Measurements from ENCODE around the gene MYZAP. TPM values are rescaled to one million over a fixed set of nuclear protein-coding genes. Genes with fewer than 3 reads are reported as not detected.

MYZAP gene
- total and polyA plus RNA-seq, 10 of the 15 experiments (the other 5 are each of a cell fraction or from before 2014, with no cell fraction given): not detected

DNA sequence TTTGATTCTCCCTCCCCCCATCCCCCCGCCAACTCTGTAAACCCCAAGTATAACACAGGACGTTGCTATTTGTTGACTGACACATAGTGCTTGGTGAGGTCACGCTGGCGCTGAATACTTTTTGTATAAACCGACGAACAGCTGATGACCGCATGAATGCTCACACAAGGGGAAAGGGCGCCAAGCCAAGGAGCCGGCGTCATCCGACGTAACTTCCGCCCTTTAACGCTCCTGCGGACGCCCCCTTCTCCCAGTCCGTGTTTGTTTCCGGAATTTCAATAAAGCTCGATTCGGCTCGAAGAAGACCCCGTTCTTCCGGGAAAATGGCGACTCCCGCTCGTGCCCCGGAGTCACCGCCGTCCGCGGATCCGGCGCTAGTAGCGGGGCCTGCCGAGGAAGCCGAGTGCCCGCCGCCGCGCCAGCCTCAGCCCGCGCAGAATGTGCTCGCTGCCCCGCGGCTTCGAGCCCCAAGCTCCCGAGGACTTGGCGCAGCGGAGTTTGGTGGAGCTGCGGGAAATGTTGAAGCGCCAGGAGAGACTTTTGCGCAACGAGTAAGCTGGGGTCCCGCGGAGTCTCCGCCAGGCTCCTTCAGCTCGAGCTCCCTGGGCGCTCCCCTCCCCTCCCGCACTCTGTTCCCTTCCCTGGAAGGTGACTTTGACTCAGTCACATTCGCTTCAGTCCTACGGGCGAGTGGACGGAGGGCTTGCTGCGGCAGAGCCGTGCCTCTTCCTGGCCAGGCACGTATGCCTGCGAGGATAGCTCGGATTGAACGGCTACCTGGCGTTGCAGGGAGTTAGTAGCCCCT, 114.9 kb downstream of the MYZAP start, which contains the start of gene POLR2M (continued):
- peak; percentile 91 for TF ChIP-seq ZNF687 (IDR thresholded peaks at IDR 0.05)
- TF ChIP-seq PAX8 (IDR thresholded peaks at IDR 0.05): no peak
- TF ChIP-seq NR2C1 (IDR thresholded peaks at IDR 0.05): peak; percentile 68
- 0 out of 2 replicates have a peak, but pooled peaks have one; percentile 64 for TF ChIP-seq NKRF (conservative IDR thresholded peaks at IDR 0.05)
- TF ChIP-seq STAT3 (IDR thresholded peaks at IDR 0.05; ENCODE audit: low read depth, low read length): no peak
- TF ChIP-seq PRDM15 (CRISPR knock-in tag; IDR thresholded peaks at IDR 0.05): no peak
- no peak for TF ChIP-seq CHD2 (IDR thresholded peaks at IDR 0.05; ENCODE audit: borderline replicate concordance, low read depth, low read length)
- TF ChIP-seq SMARCA5 (IDR thresholded peaks at IDR 0.05): no peak; the same call in 1 of the 2 replicates
- peak; percentile 76; the same call in 1 of the 2 replicates for TF ChIP-seq ESRRA (IDR thresholded peaks at IDR 0.05; ENCODE audit: low read length)
- TF ChIP-seq ZZZ3 (IDR thresholded peaks at IDR 0.05; ENCODE audit: control insufficient read depth, insufficient read length, low read depth): no peak
- peak; percentile 35; the same call in 1 of the 2 replicates for TF ChIP-seq PAX5 (IDR thresholded peaks at IDR 0.05; ENCODE audit: borderline replicate concordance, low read depth, low read length)
- TF ChIP-seq, protein P1, sequence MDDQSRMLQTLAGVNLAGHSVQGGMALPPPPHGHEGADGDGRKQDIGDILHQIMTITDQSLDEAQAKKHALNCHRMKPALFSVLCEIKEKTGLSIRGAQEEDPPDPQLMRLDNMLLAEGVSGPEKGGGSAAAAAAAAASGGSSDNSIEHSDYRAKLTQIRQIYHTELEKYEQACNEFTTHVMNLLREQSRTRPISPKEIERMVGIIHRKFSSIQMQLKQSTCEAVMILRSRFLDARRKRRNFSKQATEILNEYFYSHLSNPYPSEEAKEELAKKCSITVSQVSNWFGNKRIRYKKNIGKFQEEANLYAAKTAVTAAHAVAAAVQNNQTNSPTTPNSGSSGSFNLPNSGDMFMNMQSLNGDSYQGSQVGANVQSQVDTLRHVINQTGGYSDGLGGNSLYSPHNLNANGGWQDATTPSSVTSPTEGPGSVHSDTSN (IDR thresholded peaks at IDR 0.05; ENCODE audit: insufficient replicate concordance, low read depth, low read length): no peak
- TF ChIP-seq, protein P2, sequence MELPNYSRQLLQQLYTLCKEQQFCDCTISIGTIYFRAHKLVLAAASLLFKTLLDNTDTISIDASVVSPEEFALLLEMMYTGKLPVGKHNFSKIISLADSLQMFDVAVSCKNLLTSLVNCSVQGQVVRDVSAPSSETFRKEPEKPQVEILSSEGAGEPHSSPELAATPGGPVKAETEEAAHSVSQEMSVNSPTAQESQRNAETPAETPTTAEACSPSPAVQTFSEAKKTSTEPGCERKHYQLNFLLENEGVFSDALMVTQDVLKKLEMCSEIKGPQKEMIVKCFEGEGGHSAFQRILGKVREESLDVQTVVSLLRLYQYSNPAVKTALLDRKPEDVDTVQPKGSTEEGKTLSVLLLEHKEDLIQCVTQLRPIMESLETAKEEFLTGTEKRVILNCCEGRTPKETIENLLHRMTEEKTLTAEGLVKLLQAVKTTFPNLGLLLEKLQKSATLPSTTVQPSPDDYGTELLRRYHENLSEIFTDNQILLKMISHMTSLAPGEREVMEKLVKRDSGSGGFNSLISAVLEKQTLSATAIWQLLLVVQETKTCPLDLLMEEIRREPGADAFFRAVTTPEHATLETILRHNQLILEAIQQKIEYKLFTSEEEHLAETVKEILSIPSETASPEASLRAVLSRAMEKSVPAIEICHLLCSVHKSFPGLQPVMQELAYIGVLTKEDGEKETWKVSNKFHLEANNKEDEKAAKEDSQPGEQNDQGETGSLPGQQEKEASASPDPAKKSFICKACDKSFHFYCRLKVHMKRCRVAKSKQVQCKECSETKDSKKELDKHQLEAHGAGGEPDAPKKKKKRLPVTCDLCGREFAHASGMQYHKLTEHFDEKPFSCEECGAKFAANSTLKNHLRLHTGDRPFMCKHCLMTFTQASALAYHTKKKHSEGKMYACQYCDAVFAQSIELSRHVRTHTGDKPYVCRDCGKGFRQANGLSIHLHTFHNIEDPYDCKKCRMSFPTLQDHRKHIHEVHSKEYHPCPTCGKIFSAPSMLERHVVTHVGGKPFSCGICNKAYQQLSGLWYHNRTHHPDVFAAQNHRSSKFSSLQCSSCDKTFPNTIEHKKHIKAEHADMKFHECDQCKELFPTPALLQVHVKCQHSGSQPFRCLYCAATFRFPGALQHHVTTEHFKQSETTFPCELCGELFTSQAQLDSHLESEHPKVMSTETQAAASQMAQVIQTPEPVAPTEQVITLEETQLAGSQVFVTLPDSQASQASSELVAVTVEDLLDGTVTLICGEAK (IDR thresholded peaks at IDR 0.05; ENCODE audit: borderline replicate concordance): peak; percentile 100

All from GM12878 (cell line).